Muscle of back (tissue), 11 donors: ENCODE measurements around the gene GXYLT2. TPM values are rescaled to one million over a fixed set of nuclear protein-coding genes. Genes with fewer than 3 reads are reported as not detected.
A peak's percentile ranks its signal among the peaks of the same experiment; 100 is the strongest.
"Not testable (repeated sequence)": the region's sequence is repeated elsewhere in the genome, so short reads cannot be mapped to it uniquely, and the experiment has no call there.

ENCODE experiments used
- DNase-seq, 3 donors: peaks; one replicate each; pipeline versions ENCODE4 v3.0.0 to v3.0.0-alpha.2; 2013
- polyA plus RNA-seq, 10 donors: library from polyadenylated mRNA; unstranded; fragments of 120-200 nt; gene quantifications; one replicate each; pipeline ENCODE4 v1.2.1, GENCODE V29; 2013; ENCODE audit not compliant: insufficient read length in 10 of 10

GXYLT2 gene
- polyA plus RNA-seq, 10 donors = 24.4 to 43.6 (median 34.2) TPM

GRCh38 chr3:72928781-72929735 lies 41.2 kb downstream of the GXYLT2 start:
- not testable (repeated sequence) for DNase-seq

GRCh38 chr3:72930754-72931153 lies 42.9 kb downstream of the GXYLT2 start:
- no peak for DNase-seq

GRCh38 chr3:72932416-72932815 lies 44.6 kb downstream of the GXYLT2 start:
- DNase-seq = no peak

- peak; percentile 70 to 90 (median 87) for DNase-seq
These were observed 50.8 kb downstream of the GXYLT2 start for GRCh38 chr3:72938471-72939265.

- no peak for DNase-seq
These were observed 53.4 kb downstream of the GXYLT2 start for GRCh38 chr3:72941245-72941644.

GRCh38 chr3:72942427-72942826 lies 54.6 kb downstream of the GXYLT2 start:
- no peak for DNase-seq

GRCh38 chr3:72944696-72945095 lies 56.9 kb downstream of the GXYLT2 start:
- DNase-seq = no peak

GRCh38 chr3:72947715-72948490 lies 60.1 kb downstream of the GXYLT2 start:
- no peak for DNase-seq

GRCh38 chr3:72949016-72949415 lies 61.2 kb downstream of the GXYLT2 start:
- no peak for DNase-seq

GRCh38 chr3:72950372-72950771 lies 62.5 kb downstream of the GXYLT2 start:
- no peak for DNase-seq

- no peak for DNase-seq
These were observed 63.0 kb downstream of the GXYLT2 start for GRCh38 chr3:72950801-72951200.

- no peak for DNase-seq
These were observed 63.4 kb downstream of the GXYLT2 start for GRCh38 chr3:72951259-72951722.

GRCh38 chr3:72953325-72953956 lies 65.6 kb downstream of the GXYLT2 start:
- no peak for DNase-seq

GRCh38 chr3:72957297-72957696 lies 69.5 kb downstream of the GXYLT2 start:
- DNase-seq = no peak

GRCh38 chr3:72959336-72959735 lies 71.5 kb downstream of the GXYLT2 start:
- DNase-seq = no peak

GRCh38 chr3:72960812-72961518 lies 73.1 kb downstream of the GXYLT2 start:
- peak; percentile 11 to 22 (median 20) for DNase-seq

- DNase-seq = no peak
These were observed 73.9 kb downstream of the GXYLT2 start for GRCh38 chr3:72961752-72962151.

- no peak for DNase-seq
These were observed 74.5 kb downstream of the GXYLT2 start for GRCh38 chr3:72962317-72962716.

- no peak for DNase-seq
These were observed 76.8 kb downstream of the GXYLT2 start for GRCh38 chr3:72964633-72965032.

- no peak for DNase-seq
These were observed 80.4 kb downstream of the GXYLT2 start for GRCh38 chr3:72968266-72968664.

GRCh38 chr3:72969766-72970165 lies 81.9 kb downstream of the GXYLT2 start:
- no peak for DNase-seq
